ENCODE measurements around the gene EML6. TPM values are rescaled to one million over a fixed set of nuclear protein-coding genes. Genes with fewer than 3 reads are reported as not detected.

Gene EML6
- total RNA-seq, 1 experiment from 2014 or later: 6.6 TPM

DNA sequence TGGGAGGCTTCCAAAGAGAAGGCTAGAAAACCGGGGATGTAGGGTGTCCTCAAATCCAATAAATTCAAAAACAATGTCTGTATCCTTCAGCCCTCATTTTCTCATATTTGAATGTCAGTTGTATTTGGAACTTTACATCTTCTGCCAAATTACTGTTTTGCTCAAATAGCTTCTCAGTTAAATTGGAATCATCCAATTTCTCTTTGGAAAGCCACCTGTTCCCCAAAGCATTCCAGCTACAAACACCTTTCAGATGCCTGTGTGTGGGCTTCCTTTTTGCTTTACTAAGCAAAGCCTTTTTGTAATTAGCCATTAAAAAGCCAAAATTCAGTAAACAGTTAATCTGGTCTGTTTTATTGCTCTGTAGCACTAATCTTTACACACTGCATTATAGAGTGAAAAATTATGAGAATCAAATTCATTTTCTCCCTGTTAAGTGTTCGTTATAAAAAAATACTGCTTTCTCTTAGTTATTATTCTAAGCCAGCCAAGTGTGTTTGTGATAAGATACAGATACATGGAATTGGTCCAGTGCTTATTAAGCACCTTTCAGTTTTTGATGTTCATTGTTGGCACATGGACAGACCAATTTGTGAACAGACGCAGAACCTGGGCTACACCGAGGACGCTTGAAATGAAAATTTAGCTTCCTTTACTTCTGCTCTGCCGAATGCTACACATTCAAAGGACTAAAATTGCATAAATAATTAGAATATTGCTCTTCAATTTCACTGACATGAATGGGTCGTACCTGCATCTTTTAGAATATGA is 175.2 kb downstream of the EML6 start:
- RAD21 ChIA-PET (ENCODE audit: low non-redundant PET in 1 of 2, low total read pairs in 2 of 2, uncharacterized antibody in 2 of 2, unreplicated experiment in 2 of 2): interaction anchor here (0.8 to 1.7 kb wide), 3 partner anchors 270 to 332 kb away, joined by 3 to 10 read pairs (median 6); no protein-coding TSS in a partner anchor

More for the DNA sequence above, 175.2 kb downstream of the EML6 start:
- H3K9me2 ChIP-seq (ENCODE audit: insufficient read depth): no peaks in the 10 kb centered on the region
- no peak overlapping the region for H3K9ac ChIP-seq (ENCODE audit: low read length)
- TF ChIP-seq YY1 (IDR thresholded peaks at IDR 0.05; ENCODE audit: extremely low read depth, insufficient replicate concordance, low read depth, low read length) (no peak), EZH2phosphoT487 (IDR thresholded peaks at IDR 0.05; ENCODE audit: borderline replicate concordance) (no peak), FOSL1 (IDR thresholded peaks at IDR 0.05; ENCODE audit: low read depth) (no peak), CTCF (IDR thresholded peaks at IDR 0.05 in 2 of 3, conservative IDR thresholded peaks at IDR 0.05 in 1 of 3; ENCODE audit: borderline replicate concordance in 1 of 3, insufficient read depth in 1 of 3, low read depth in 2 of 3, low read length in 2 of 3) (no peak), SRF (IDR thresholded peaks at IDR 0.05; ENCODE audit: low read depth) (no peak), ZFX (IDR thresholded peaks at IDR 0.05) (no peak), EGR1 (IDR thresholded peaks at IDR 0.05; ENCODE audit: low read depth) (no peak), MAX (IDR thresholded peaks at IDR 0.05) (no peak), SIN3A (IDR thresholded peaks at IDR 0.05; ENCODE audit: low read depth) (no peak), POLR2AphosphoS5 (IDR thresholded peaks at IDR 0.05; ENCODE audit: low read depth, low read length) (no peak), EZH2 (IDR thresholded peaks at IDR 0.05) (no peak)
- TF ChIP-seq, protein P1, sequence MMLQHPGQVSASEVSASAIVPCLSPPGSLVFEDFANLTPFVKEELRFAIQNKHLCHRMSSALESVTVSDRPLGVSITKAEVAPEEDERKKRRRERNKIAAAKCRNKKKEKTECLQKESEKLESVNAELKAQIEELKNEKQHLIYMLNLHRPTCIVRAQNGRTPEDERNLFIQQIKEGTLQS (IDR thresholded peaks at IDR 0.05): no peak
- TF ChIP-seq, protein P2, sequence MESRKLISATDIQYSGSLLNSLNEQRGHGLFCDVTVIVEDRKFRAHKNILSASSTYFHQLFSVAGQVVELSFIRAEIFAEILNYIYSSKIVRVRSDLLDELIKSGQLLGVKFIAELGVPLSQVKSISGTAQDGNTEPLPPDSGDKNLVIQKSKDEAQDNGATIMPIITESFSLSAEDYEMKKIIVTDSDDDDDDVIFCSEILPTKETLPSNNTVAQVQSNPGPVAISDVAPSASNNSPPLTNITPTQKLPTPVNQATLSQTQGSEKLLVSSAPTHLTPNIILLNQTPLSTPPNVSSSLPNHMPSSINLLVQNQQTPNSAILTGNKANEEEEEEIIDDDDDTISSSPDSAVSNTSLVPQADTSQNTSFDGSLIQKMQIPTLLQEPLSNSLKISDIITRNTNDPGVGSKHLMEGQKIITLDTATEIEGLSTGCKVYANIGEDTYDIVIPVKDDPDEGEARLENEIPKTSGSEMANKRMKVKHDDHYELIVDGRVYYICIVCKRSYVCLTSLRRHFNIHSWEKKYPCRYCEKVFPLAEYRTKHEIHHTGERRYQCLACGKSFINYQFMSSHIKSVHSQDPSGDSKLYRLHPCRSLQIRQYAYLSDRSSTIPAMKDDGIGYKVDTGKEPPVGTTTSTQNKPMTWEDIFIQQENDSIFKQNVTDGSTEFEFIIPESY (IDR thresholded peaks at IDR 0.05; ENCODE audit: extremely low read depth, insufficient replicate concordance, low read length): no peak
- H3K27ac ChIP-seq (ENCODE audit: low read depth, low read length): no peak overlapping the region
- H3K79me2 ChIP-seq (ENCODE audit: insufficient read depth, low read length): no peaks in the 10 kb centered on the region
- DNase-seq (ENCODE audit: low read depth, low spot score) (no peak), ATAC-seq (no peak)
- no peaks in the 10 kb centered on the region; a peak in 1 of 4 replicates for H3K36me3 ChIP-seq (ENCODE audit: control insufficient read depth in 1 of 2, insufficient read depth in 2 of 2, low read length in 2 of 2)
- no peak overlapping the region for H2AFZ ChIP-seq (ENCODE audit: low read depth, low read length, poor library complexity, severe bottlenecking)
- H3K4me1 ChIP-seq (ENCODE audit: control insufficient read depth in 1 of 2, insufficient read depth in 2 of 2, low read length in 2 of 2): peaks cover 8 to 12% of the 10 kb centered on the region in 2 experiments
- no peaks in the 10 kb centered on the region for H3K27me3 ChIP-seq (ENCODE audit: insufficient read depth, low read length)
- H3K4me3 ChIP-seq (replicated peaks in 1 of 2; ENCODE audit: low read depth in 1 of 2, low read length in 2 of 2): no peak overlapping the region
- H3K9me3 ChIP-seq (ENCODE audit: control insufficient read depth in 1 of 2, insufficient read depth in 1 of 2, low read depth in 1 of 2, low read length in 2 of 2): peaks cover 0 to 3% of the 10 kb centered on the region in 2 experiments; a peak in 1 of 4 replicates
- no peaks in the 10 kb centered on the region for H4K20me1 ChIP-seq (ENCODE audit: insufficient read depth)
- ChIA-PET POLR2A (interaction anchor here (1.6 kb wide), 1 partner anchor 150 kb away, joined by 4 read pairs; no protein-coding TSS in a partner anchor), CTCF (interaction anchor here (1.8 to 2.6 kb wide), 4 partner anchors 8 to 276 kb away, joined by 8 to 46 read pairs (median 18); no protein-coding TSS in a partner anchor)
- no TSS peak for BruUV-seq (replicated peaks)
- intact Hi-C loops (cut with micrococcal nuclease): no loop called here
- H3K4me2 ChIP-seq (ENCODE audit: low read length): no peak overlapping the region

All from HCT116 (cell line).